GM20431 (cell line): ENCODE results near the gene SYNPO.

Experiments used
- in situ Hi-C: fragments of 300-500 bp; cut with MseI, MboI; formaldehyde crosslinking; loops from one replicate; pipeline ENCODE4 v1.15.0; 2020; ENCODE audit warnings: low sequenced_read_pairs; ENCODE audit not compliant: unreplicated experiment

SYNPO gene

GRCh38 chr5:150651924-150652671 is 11.6 kb downstream of the SYNPO start:
- in situ Hi-C loops, result no loop called here

- in situ Hi-C loops, result no loop called here
These were observed 12.8 kb downstream of the SYNPO start for GRCh38 chr5:150653145-150653761.

- in situ Hi-C loops, result no loop called here
These were observed 13.5 kb downstream of the SYNPO start for GRCh38 chr5:150653762-150654556.

GRCh38 chr5:150655221-150655620 is 14.8 kb downstream of the SYNPO start:
- in situ Hi-C loops, result no loop called here

DNA sequence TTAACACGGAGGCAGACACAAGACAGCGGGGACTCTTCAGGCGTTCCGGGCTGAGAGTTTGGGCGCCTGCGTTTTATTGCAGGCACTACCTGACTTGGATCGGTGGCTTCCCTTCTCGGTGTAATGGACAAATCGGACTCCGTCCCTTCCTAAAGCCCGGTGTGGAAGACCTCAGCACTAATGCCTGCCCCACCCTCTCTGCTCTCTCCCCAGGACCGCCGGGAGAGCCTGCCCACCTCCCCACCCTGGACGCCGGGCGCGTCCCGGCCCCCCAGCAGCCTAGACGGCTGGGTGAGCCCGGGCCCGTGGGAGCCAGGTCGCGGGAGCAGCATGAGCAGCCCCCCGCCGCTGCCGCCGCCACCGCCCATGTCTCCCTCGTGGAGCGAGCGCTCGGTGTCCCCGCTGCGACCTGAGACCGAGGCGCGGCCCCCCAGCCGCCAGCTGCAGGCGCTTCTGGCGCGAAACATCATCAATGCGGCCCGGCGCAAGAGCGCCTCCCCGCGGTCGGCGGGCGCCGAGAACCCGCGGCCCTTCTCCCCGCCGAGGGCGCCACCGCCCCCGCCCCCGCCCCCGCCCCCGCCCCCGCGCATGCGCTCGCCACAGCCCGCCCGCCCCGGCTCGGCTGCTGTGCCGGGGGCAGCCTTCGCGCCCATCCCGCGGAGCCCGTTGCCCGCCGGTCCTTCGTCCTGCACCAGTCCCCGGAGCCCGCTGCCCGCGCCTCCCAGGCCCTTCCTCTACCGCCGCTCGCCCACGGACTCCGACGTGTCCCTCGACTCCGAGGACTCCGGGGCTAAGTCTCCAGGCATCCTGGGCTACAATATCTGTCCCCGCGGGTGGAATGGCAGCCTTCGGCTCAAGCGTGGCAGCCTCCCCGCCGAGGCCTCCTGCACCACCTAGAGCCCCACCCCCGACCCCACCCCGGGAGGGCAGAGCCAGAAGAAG is 16.0 kb downstream of the SYNPO start:
- in situ Hi-C loops, result no loop called here

- in situ Hi-C loops, result no loop called here
These were observed 17.7 kb downstream of the SYNPO start for GRCh38 chr5:150658121-150658520.

DNA sequence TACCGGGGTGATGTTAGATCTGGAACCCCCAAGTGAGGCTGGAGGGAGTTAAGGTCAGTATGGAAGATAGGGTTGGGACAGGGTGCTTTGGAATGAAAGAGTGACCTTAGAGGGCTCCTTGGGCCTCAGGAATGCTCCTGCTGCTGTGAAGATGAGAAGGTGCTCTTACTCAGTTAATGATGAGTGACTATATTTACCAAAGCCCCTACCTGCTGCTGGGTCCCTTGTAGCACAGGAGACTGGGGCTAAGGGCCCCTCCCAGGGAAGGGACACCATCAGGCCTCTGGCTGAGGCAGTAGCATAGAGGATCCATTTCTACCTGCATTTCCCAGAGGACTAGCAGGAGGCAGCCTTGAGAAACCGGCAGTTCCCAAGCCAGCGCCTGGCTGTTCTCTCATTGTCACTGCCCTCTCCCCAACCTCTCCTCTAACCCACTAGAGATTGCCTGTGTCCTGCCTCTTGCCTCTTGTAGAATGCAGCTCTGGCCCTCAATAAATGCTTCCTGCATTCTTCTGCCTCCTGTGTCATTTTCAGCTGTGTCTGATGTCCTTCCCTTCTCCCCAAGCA is 18.3 kb downstream of the SYNPO start:
- in situ Hi-C loops, result no loop called here

- in situ Hi-C loops, result no loop called here
These were observed 19.1 kb downstream of the SYNPO start for GRCh38 chr5:150659360-150660107.

DNA sequence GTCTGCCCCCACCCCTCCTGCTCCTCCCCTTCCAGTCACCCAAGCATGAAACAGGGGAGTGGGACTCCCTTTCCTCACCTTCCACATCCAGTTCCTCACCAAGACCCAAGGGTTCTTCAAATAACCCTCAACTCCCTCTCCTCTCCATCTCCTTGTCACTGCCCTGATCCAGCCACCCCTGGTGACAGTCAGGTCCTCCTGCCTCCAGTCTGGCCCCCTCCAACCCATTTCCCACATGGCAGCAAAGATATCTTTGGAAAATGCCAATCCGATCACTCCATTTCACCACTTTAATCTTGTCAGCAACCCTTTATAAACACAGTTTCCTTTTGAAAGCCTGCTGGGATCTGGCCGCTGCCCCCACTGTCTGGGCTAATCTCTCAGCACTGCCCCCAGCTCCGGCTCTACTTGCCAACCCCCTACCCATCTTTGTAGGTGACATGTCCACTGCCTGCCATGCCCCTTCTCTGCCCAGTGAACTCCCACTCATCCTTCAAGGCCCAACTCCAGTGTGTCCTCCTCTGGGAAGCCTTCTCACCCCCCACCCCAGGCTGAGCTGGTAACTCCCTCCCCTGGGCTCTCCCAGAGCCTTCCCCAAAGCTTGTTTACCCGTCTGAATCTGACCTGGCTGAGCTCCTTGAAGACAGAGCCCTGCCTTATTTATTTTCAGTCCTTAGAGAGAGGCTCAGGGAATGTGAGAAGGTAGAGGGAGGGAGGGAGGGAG is 19.8 kb downstream of the SYNPO start:
- in situ Hi-C loops, result no loop called here

DNA sequence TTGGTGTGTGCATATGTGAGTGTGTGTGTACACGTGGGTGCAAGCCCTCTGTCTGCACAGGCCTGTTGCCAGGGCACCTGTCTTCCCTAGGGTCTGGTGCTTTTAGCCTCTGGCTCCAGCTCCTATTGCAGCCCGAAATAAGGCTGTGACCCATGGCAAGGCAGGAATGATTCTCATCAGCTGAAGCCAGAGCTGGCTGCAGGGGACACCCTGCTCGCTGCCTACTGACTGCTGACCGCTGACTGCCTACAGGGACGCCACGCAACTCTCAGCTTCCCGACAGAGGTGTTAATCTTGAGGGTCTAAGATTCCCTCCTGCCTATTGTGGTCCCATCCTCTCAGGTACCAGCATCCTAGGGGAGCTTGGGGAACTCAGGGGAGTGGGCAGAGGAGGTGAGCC is 20.6 kb downstream of the SYNPO start, which contains the start of gene MYOZ3:
TSS of gene MYOZ3 (plus strand) at position 166 of the 400 bp plus-strand sequence. CDS start 1,691 bp downstream, outside the sequence.
- in situ Hi-C loops, result no loop called here

- in situ Hi-C loops, result no loop called here
These were observed 21.5 kb downstream of the SYNPO start for GRCh38 chr5:150661821-150662596.

DNA sequence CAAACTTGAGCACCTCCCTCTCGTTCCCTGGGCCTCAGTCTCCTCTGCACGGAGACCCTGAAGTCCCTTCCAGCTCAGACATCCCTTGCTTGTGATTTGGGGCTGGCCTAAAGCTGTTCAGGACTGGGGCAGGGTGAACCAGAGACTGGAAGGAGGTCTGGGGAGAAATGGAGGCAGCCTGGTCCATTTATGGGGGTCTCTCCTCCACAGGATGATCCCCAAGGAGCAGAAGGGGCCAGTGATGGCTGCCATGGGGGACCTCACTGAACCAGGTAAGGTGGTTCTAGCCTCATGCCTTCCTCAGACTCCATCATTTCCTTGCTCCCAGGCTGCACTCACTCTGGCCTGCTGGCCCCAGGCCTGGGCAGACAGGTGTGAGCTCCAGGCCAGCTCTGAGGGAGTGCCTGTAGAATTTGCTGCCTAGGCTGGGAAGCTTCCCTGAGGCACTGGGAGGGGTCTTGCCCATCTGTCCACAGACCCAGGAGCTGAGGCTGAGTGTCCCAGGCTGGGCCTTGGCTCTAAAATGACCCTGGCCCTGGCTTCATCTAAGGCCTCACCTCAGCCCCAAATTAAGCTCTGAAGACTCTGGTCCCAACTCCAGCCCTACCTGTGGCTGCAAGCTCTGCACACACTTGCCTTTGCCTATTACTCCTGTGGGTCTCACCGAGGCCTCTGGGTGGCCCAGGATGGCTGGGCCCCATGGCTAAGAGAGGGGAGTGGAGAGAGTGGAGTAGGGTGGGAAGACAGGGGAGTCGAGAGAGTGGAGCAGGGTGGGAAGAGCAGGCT is 22.5 kb downstream of the SYNPO start:
- in situ Hi-C loops, result no loop called here

DNA sequence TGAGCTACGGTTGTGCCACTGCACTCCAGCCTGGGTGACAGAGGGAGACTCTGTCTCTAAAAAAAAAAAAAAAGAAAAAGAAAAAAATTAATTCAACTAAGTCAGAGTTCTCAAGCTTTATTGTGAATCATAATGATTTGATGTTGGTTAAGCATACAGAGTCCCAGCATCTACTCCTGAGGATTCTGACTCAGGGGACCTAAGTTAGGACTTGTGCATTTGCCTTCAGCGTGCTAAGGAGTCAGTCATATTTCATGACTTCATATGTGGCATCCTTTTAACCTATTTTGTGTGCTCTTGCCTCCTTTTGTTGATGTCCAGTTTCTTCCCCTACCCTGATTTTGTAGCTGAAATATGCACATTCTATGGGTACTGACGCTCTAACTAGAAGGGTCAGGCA is 23.5 kb downstream of the SYNPO start:
- in situ Hi-C loops, result no loop called here

DNA sequence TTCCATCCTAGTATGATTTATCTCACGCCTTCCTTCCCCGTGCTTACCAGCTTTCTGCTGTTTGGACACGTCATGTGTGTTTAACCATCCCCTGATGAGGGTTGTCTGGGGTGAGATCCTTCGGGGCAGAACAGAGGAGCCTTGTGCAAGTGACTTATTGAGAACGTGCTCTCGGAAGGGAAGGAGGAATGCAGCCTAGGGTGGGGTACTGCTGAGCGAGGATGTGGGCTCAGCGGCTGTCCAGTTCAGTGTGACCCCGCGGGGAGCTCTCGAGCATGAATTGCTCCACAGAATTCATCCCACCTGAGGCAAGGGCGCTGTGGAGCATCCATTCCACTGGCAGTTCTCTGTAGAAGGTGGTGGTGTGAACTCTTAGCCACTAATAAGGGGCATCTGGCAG is 24.6 kb downstream of the SYNPO start:
- in situ Hi-C loops, result no loop called here

DNA sequence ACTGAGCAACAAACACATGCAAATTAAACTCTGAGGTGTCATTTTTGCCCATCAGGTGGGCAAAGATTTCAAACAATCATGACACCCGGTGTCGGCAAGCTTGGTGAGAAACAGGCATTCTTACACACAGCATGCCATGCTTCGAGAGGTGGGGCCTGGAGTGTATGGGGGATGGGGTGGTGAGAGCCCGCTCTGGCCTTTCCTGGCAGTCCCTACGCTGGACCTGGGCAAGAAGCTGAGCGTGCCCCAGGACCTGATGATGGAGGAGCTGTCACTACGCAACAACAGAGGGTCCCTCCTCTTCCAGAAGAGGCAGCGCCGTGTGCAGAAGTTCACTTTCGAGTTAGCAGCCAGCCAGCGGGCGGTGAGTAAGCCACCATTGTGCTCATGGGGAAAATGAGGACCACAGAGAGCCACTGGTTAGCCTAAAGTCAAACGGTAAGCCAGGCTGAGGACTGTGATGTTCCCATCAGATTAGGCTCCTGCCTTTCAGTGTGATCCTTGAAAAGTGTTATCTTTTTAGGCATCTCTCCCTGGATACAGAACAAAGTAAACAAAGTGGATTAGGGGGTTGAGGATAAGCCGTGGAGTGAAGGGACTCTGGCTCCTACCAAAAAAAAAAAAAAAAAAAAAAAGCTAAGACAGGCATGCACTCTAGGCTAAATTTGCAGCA is 30.0 kb downstream of the SYNPO start:
- in situ Hi-C loops, result no loop called here

- in situ Hi-C loops, result no loop called here
These were observed 30.5 kb downstream of the SYNPO start for GRCh38 chr5:150670948-150671310.
